Body of pancreas (tissue), 4 donors: ENCODE data around the gene LDHB. TPM values are rescaled to one million over a fixed set of nuclear protein-coding genes. Genes with fewer than 3 reads are reported as not detected.
A peak's percentile ranks its signal among the peaks of the same experiment; 100 is the strongest.

ENCODE experiments used
- ATAC-seq: fragments of 150-250 bp; one replicate; pipeline ENCODE4 v1.9.1; 2016
- DNase-seq, 4 donors: peaks; one replicate each; pipeline ENCODE4 v3.0.0-alpha.2; 2019
- H3K27ac ChIP-seq, 4 donors: fragments of 200-600 bp; sonication (generic); 1 replicate in 3 of 4; 2 replicates in 1 of 4; pipeline versions ENCODE4 v1.5.1 to v1.6.1; 2016 to 2019; ENCODE audit warnings: mild to moderate bottlenecking in 1 of 4, mixed read lengths in 1 of 4, moderate library complexity in 1 of 4
- H3K27me3 ChIP-seq, 2 donors: fragments of 200-600 bp; sonication (generic); one replicate each; pipeline ENCODE4 v1.6.0; 2016; ENCODE audit warnings: mild to moderate bottlenecking in 1 of 2
- H3K36me3 ChIP-seq, 2 donors: fragments of 200-600 bp; sonication (generic); replicated peaks in 1 of 2; 2 replicates each; pipeline ENCODE4 v1.5.1; 2016; ENCODE audit warnings: low read depth in 2 of 2; ENCODE audit not compliant: insufficient read depth in 1 of 2
- H3K4me1 ChIP-seq: fragments of 200-600 bp; sonication (generic); one replicate; pipeline ENCODE4 v1.6.0; 2016
- H3K4me3 ChIP-seq, 2 donors: fragments of 200-600 bp; sonication (generic); 1 replicate in 1 of 2; 2 replicates in 1 of 2; pipeline ENCODE4 v1.5.1; 2016 to 2019
- H3K9me3 ChIP-seq, 3 donors: fragments of 200-600 bp; sonication (generic); 1 replicate in 2 of 3; 2 replicates in 1 of 3; pipeline ENCODE4 v1.5.1; 2016
- CTCF ChIP-seq, 7 experiments: fragments of 450-650 bp in 4 of 7; fragments of 200-600 bp in 3 of 7; sonication (generic) in 3 of 7; IDR thresholded peaks; one replicate each; pipeline ENCODE4 v1.5.1; 2016 to 2019; ENCODE audit warnings: antibody characterized with exemption in 7 of 7
- POLR2A ChIP-seq, 3 donors: fragments of 450-650 bp; IDR thresholded peaks; one replicate each; pipeline ENCODE4 v1.6.1; 2016; ENCODE audit warnings: antibody characterized with exemption in 3 of 3, mild to moderate bottlenecking in 2 of 3
- WGBS, 2 donors: methylation state at CpG; one replicate each; pipeline ENCODE4 v1.1.5; 2017; 5-methylcytosine and 5-hydroxymethylcytosine counted together
- intact Hi-C: fragments of 100-400 bp; cut with DNase I; formaldehyde crosslinking; loops from one replicate; pipeline ENCODE4 v1.15.1; 2023
- total RNA-seq, 2 donors: library from RNA; depleted of rRNA; stranded (reverse); fragments of >200 nt; gene quantifications; one replicate each; pipeline ENCODE4 v1.1.0, GENCODE V29; 2016

The LDHB gene
- total RNA-seq, 2 donors from 2014 or later = 121 to 194 TPM

DNA sequence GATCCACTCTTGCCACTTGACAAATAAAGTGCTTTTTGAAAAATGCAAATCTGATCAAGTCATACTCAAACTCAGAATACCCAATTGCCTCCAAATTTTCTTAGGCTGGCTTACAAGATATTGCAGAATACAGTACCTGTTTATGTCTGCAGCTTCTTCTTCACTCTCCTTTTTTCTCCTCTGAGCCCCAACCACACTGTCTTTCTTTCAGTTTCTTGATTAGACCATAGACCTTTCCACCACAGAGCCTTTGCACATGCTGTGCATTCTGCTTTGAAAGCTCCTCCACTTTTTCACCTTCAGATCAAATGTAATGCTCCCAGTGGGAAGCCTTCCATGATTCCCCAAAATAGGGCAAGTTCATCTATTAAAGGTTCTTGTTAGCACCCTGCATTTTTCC lies 39.1 kb downstream of the LDHB start:
- H3K27ac ChIP-seq = no peak overlapping the region
- H3K4me1 ChIP-seq = peaks cover 17% of the 10 kb centered on the region
- no peaks in the 10 kb centered on the region for H3K9me3 ChIP-seq
- ATAC-seq = no peak
- intact Hi-C loops = no loop called here
- no peaks in the 10 kb centered on the region for H3K27me3 ChIP-seq
- TF ChIP-seq POLR2A (IDR thresholded peaks at IDR 0.05) (no peak), CTCF (IDR thresholded peaks at IDR 0.05) (no peak)
- DNase-seq = no peak
- no peak overlapping the region for H3K4me3 ChIP-seq
- no peaks in the 10 kb centered on the region for H3K36me3 ChIP-seq

- no peak for TF ChIP-seq CTCF (IDR thresholded peaks at IDR 0.05)
- no peak for TF ChIP-seq POLR2A (IDR thresholded peaks at IDR 0.05)
- DNase-seq = no peak
- Histone ChIP-seq H3K4me3 (no peak overlapping the region), H3K36me3 (no peaks in the 10 kb centered on the region), H3K4me1 (peaks cover 26% of the 10 kb centered on the region), H3K9me3 (no peaks in the 10 kb centered on the region), H3K27me3 (no peaks in the 10 kb centered on the region), H3K27ac (no peak overlapping the region)
- intact Hi-C loops = no loop called here
- 59 to 84% methylated on average over 3 of the region's 3 CpGs for WGBS, 2 donors
- ATAC-seq = no peak
These were observed 40.6 kb downstream of the LDHB start for GRCh38 chr12:21617030-21617429.

DNA sequence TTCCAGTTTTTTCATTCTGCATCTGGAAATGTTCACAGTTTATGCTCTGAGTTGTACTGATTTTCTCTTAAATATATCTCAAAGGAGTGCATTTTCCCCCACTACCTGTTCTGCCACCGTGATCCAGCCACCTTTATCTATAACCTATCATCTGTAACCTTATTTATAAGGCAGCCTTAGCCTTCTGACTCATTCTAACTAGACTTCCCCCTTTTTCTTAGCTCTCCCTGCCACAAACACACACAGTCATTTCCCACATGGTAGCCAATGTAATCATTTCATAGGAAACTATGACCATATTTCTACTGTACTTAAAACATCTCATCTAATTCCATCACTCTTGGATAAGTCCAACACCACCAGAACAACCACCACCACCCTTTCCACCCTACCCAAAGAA lies 42.2 kb downstream of the LDHB start:
- no peaks in the 10 kb centered on the region for H3K27me3 ChIP-seq
- 11 to 31% methylated on average over 1 of the region's 1 CpG for WGBS, 2 donors
- DNase-seq = no peak
- TF ChIP-seq CTCF (IDR thresholded peaks at IDR 0.05) = no peak
- TF ChIP-seq POLR2A (IDR thresholded peaks at IDR 0.05) = no peak
- H3K4me3 ChIP-seq = no peak overlapping the region
- peaks cover 26% of the 10 kb centered on the region for H3K4me1 ChIP-seq
- no peaks in the 10 kb centered on the region for H3K9me3 ChIP-seq
- intact Hi-C loops = no loop called here
- peak; percentile 35 for ATAC-seq
- H3K36me3 ChIP-seq = no peaks in the 10 kb centered on the region
- H3K27ac ChIP-seq = no peak overlapping the region

DNA sequence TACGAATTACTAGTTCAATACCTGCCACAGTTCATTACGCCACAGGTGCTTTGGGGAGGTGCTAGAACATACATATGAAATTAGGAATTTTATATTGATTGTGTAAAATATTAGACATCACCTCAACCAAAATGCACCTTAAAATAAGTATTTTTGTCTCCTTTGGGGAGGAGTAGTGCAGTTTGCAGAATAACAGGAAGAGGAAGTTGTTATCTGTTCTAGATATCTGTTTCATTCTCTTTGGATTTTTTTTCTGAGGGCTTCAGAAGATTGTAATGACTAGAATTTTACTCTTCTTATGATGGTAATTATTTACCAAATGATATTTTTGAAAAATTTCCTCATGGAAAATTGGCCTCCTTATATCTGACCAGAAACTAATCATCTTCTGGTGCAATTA lies 43.1 kb downstream of the LDHB start:
- ATAC-seq = no peak
- 69 to 85% methylated on average over 2 of the region's 2 CpGs for WGBS, 2 donors
- TF ChIP-seq CTCF (IDR thresholded peaks at IDR 0.05) (no peak), POLR2A (IDR thresholded peaks at IDR 0.05) (no peak)
- H3K27ac ChIP-seq = no peak overlapping the region
- DNase-seq = no peak
- intact Hi-C loops = no loop called here
- no peak overlapping the region for H3K4me3 ChIP-seq
- no peaks in the 10 kb centered on the region for H3K27me3 ChIP-seq
- no peaks in the 10 kb centered on the region for H3K36me3 ChIP-seq
- peaks cover 26% of the 10 kb centered on the region for H3K4me1 ChIP-seq
- H3K9me3 ChIP-seq = no peaks in the 10 kb centered on the region

DNA sequence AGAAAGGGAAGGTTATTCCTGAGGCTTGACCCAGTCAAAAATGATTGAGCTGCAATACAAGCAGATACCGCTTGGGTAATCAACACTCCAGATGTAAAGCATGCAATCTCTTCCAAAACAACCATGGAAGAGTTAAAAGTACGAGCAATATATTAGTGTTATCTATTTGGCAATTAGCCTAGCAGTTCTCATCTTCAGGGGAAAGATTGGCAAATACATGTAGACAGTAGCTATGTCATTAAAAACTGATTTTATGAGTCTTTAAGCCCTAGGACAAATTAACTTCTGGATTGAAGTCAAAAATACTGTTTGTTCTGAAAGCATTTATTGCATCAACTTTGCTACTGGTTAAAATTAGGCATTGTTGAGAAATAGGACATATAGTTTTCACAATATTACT lies 43.7 kb downstream of the LDHB start:
- Histone ChIP-seq H3K4me1 (peaks cover 26% of the 10 kb centered on the region), H3K27me3 (no peaks in the 10 kb centered on the region), H3K9me3 (no peaks in the 10 kb centered on the region), H3K36me3 (no peaks in the 10 kb centered on the region), H3K4me3 (no peak overlapping the region), H3K27ac (no peak overlapping the region)
- WGBS, 2 donors = 18 to 23% methylated on average over 2 of the region's 2 CpGs
- TF ChIP-seq CTCF (IDR thresholded peaks at IDR 0.05) (peak in 4 of 7 experiments; percentile 16 to 25 (median 19)), POLR2A (IDR thresholded peaks at IDR 0.05) (no peak)
- no peak for DNase-seq
- intact Hi-C loops = no loop called here
- no peak for ATAC-seq
